Left ventricle myocardium inferior (tissue), 1 donor: ENCODE results near the gene CREG2. TPM values are rescaled to one million over a fixed set of nuclear protein-coding genes. Genes with fewer than 3 reads are reported as not detected.

Experiments
- DNase-seq: peaks from one replicate; pipeline ENCODE4 v3.0.0-alpha.2; 2020
- H3K27ac ChIP-seq: fragments of 200-600 bp; replicated peaks from 2 replicates; pipeline ENCODE4 v1.8.0; 2021
- H3K27me3 ChIP-seq: fragments of 200-600 bp; 2 replicates; pipeline ENCODE4 v1.8.0; 2021; ENCODE audit warnings: low read depth
- H3K36me3 ChIP-seq: fragments of 200-600 bp; 2 replicates; pipeline ENCODE4 v1.8.0; 2021
- H3K4me1 ChIP-seq: fragments of 200-600 bp; 2 replicates; pipeline ENCODE4 v1.8.0; 2021
- H3K4me3 ChIP-seq: fragments of 200-600 bp; 2 replicates; pipeline ENCODE4 v1.8.0; 2021; ENCODE audit warnings: mild to moderate bottlenecking, moderate library complexity
- H3K9me3 ChIP-seq: fragments of 200-600 bp; replicated peaks from 2 replicates; pipeline ENCODE4 v1.8.0; 2021
- CTCF ChIP-seq: fragments of 200-600 bp; IDR thresholded peaks from 2 replicates; pipeline ENCODE4 v1.8.0; 2021; ENCODE audit warnings: antibody characterized with exemption, mild to moderate bottlenecking, borderline replicate concordance
- intact Hi-C: fragments of 100-400 bp; cut with micrococcal nuclease; formaldehyde crosslinking; loops from one replicate; pipeline ENCODE4 v1.11.0; 2022
- total RNA-seq: library from RNA; stranded (reverse); fragmentation: NEBNext Ultra II Directional; extraction: Animal tissue kit (Norgen Biotek cat#: 25700); gene quantifications from one replicate; pipeline ENCODE4 v1.2.1, GENCODE V29; 2021
- donor health status: DM: no; HTN: yes; CAD: no; lungs with severe emphysema.

The CREG2 gene
- total RNA-seq, 1 donor from 2014 or later, result not detected

GRCh38 chr2:101341421-101341820 is 45.9 kb downstream of the CREG2 start:
- Histone ChIP-seq H3K4me1 (no peaks in the 10 kb centered on the region), H3K27me3 (no peaks in the 10 kb centered on the region), H3K9me3 (no peaks in the 10 kb centered on the region), H3K27ac (no peak overlapping the region), H3K36me3 (no peaks in the 10 kb centered on the region), H3K4me3 (no peak overlapping the region)
- DNase-seq, result no peak
- intact Hi-C loops, result no loop called here
- TF ChIP-seq CTCF, result no peak

GRCh38 chr2:101340141-101340551 is 47.2 kb downstream of the CREG2 start:
- intact Hi-C loops, result no loop called here
- Histone ChIP-seq H3K27ac (no peak overlapping the region), H3K4me3 (no peak overlapping the region), H3K36me3 (no peaks in the 10 kb centered on the region), H3K27me3 (no peaks in the 10 kb centered on the region), H3K4me1 (no peaks in the 10 kb centered on the region), H3K9me3 (no peaks in the 10 kb centered on the region)
- DNase-seq, result no peak
- no peak for TF ChIP-seq CTCF

GRCh38 chr2:101339266-101339880 is 47.9 kb downstream of the CREG2 start:
- no peak for DNase-seq
- H3K27me3 ChIP-seq, result no peaks in the 10 kb centered on the region
- TF ChIP-seq CTCF, result no peak
- no peak overlapping the region for H3K4me3 ChIP-seq
- no peak overlapping the region for H3K27ac ChIP-seq
- no peaks in the 10 kb centered on the region for H3K9me3 ChIP-seq
- intact Hi-C loops, result no loop called here
- no peaks in the 10 kb centered on the region for H3K4me1 ChIP-seq
- H3K36me3 ChIP-seq, result no peaks in the 10 kb centered on the region

GRCh38 chr2:101337877-101338276 is 49.4 kb downstream of the CREG2 start:
- no peaks in the 10 kb centered on the region for H3K9me3 ChIP-seq
- H3K4me3 ChIP-seq, result no peak overlapping the region
- no peak for TF ChIP-seq CTCF
- intact Hi-C loops, result no loop called here
- H3K36me3 ChIP-seq, result no peaks in the 10 kb centered on the region
- H3K27me3 ChIP-seq, result no peaks in the 10 kb centered on the region
- H3K4me1 ChIP-seq, result no peaks in the 10 kb centered on the region
- no peak for DNase-seq
- no peak overlapping the region for H3K27ac ChIP-seq

- TF ChIP-seq CTCF, result no peak
- Histone ChIP-seq H3K4me3 (no peak overlapping the region), H3K4me1 (peaks cover 29% of the 10 kb centered on the region), H3K36me3 (no peaks in the 10 kb centered on the region), H3K27me3 (no peaks in the 10 kb centered on the region), H3K27ac (no peak overlapping the region), H3K9me3 (no peaks in the 10 kb centered on the region)
- intact Hi-C loops, result no loop called here
- no peak for DNase-seq
Observed at GRCh38 chr2:101332885-101333766, 54.2 kb downstream of the CREG2 start.
